HG02763 (cell line): ENCODE results near the gene SLC25A19.
"Not testable (repeated sequence)": the region's sequence is repeated elsewhere in the genome, so short reads cannot be mapped to it uniquely, and the experiment has no call there.

Experiments
- ATAC-seq: cut with Tn5 transposase; IDR thresholded peaks from one replicate; pipeline ENCODE4 v1.9.1; 2021; ENCODE audit warnings: mild to moderate bottlenecking, moderate library complexity; ENCODE audit not compliant: unreplicated experiment

The SLC25A19 gene

GRCh38 chr17:75301502-75302206 lies 12.4 kb upstream of the SLC25A19 start:
- no peak for ATAC-seq

- ATAC-seq = no peak
Measured at GRCh38 chr17:75301049-75301448, 11.8 kb upstream of the SLC25A19 start.

GRCh38 chr17:75300280-75300679 lies 11.0 kb upstream of the SLC25A19 start:
- ATAC-seq = no peak

DNA sequence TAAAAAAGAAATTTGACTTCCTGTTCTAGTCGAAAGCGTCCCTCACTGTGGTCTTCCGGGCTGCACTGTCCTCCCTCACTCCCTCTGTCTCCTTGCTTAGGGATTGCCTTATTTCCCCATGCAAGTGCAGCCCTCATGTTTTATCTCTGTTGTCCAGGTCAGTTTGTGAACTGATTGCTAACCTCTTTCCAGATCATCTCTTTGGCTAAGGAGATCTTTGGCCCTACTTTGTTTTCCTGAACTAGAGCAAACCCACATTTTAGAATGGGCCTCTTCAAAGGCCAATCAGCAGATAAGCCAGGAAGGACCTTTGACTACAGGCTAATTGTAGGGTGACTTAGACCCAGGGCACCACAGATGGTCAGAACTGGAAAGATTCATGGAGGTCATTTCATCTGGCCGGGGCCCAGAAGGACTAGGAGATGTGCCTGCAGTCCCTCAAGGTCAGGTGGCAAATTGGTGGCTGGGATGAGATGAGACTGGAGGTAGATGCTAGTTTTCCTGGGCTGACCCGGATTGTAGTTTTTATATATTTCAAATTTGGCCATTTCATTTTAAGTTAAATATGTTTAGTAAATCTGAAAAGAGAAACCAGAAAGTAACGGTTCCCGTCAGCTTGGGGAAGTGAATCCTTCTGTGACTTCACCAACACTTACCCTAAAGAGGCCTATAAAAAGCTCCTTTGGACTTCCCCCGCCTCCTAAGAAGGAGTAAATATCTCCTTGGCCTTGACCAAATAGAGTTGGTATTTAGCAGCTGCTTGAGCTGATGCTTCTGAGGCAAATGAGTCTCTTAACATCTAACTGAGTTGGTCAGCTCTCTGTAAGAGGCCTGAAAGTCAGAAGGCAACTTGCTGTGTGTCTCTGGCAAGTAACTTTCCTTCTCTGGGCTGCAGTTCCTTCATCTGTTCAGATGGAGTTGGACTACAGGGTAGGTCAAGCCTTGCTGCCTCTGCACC lies 6.2 kb upstream of the SLC25A19 start:
- ATAC-seq = peak; percentile 70

GRCh38 chr17:75292810-75293448 lies 3.7 kb upstream of the SLC25A19 start:
- not testable (repeated sequence) for ATAC-seq

- ATAC-seq = no peak
Measured at GRCh38 chr17:75289832-75290337, 652 bp upstream of the SLC25A19 start.

DNA sequence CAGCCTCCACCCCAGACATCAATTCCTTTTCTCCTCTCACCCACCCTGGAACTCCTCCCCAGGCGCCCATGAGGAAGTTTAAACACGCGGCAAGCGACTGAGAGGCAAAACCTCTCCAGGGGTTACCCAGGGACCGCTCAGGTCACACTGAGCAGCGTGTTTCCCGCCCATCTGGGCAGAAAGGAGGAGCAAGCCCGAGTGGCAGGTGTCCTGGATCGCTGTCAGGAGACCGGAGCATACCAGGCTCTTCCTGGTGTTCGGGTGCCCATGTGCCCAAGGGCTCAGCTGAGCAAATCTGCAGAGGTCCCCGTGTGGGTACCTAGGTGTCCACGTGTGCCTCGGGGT lies 491 bp downstream of the SLC25A19 start:
- peak; percentile 2 for ATAC-seq

DNA sequence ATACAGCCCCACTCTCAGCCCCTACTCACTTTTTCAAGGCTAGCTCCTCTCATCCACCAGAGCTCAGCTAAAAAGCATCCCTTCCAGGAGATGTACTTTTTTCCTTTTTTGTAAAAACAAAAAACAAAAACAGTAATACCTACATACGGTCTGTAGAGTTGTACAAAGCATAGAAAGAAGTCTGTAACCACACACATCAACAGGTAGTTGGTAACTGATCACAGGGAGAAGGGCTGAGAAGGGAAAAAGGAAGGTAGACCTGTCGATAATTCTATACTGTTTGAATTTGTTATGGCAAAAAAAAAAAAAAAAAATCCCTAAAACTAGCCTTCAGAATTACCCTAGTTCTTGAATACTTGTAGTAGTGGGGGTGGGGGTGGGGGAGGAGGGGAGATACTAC lies 874 bp downstream of the SLC25A19 start:
- no peak for ATAC-seq

DNA sequence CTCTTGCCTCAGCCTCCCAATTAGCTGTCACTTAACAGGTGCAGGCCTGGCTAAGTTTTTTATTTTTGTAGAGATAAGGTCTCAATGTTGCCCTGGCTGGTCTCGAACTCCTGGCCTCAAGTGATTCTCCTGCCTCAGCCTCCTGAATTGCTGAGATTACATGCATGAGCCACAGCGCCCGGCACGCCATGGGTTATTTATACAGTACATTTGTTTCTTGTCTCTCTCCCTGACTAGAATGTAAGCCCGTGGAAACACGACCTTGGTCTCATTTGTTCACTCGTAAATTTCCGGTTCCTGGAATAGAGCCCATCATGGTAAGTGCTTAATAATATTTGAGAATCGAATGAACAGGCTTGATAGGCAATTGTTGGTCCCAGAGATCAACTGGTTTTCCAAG lies 2.0 kb downstream of the SLC25A19 start:
- ATAC-seq = no peak

- ATAC-seq = no peak
Measured at GRCh38 chr17:75285123-75285522, 4.1 kb downstream of the SLC25A19 start.

DNA sequence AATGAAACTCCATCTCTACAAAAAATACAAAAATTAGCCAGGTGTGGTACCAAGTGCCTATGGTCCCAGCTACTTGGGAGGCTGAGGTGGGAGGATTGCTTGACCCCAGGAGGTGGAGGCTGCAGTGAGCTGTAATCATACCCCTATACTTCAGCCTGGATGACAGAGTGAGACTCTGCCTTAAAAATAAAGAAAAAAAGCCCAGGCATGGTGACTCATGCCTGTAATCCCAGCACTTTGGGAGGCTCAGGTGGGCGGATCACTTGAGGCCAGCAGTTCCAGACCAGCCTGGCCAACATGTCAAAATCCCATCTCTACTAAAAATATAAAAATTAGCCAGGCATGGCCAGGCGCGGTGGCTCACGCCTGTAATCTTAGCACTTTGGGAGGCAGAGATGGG lies 9.0 kb downstream of the SLC25A19 start:
- not testable (repeated sequence) for ATAC-seq

DNA sequence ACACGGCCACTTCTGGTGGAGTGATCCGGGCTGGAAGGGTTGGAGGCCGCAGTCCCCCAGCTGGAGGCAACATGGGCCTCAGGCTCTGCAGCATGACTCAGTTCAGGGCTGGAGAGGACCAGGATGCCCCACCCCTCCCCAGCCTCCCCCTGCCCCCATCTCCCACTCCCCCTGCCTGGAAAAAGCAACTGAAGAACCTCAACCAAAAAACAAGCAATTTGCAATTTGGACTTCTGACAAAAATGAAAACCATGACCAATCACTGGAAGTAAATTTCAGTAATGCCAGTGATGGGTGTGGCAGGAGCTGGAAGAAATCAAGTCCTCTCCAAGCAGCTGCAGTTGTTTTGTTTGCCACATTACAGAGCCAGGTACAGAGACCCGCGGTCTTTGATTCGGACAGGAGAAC lies 11.6 kb downstream of the SLC25A19 start:
- no peak for ATAC-seq

DNA sequence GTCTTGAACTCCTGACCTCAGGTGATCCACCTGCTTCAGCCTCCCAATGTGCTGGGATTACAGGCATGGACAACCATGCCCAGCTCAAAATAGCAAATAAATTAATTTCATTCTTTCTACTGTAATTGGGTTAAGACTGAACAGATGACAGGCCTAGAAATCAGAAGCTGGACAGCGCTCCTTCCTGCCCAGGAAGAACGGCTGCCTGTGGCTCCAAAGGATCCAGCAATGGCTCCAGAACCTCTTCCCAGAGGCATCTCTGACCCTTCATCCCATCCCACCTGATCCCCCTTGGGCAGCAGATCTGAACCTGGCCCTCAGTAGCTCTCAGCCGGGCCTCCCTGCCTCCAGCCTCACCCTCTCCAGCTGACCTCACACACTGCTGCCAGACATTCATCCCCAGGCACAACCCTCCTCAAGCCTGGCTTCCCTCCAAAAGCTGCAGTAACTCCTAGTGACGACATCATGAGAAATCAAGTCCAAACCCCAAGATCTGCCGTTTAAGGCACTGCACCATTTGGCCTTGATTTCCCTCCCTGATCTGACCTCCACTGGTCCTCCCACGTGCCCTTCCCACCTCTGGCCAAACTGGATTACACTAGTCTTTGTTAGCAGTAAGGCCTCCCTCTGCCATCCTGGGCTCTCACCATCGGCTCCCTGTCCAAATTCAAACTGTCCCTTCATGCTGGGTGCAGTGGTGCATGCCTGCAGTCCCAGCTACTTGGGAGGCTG lies 15.1 kb downstream of the SLC25A19 start:
- ATAC-seq = no peak

DNA sequence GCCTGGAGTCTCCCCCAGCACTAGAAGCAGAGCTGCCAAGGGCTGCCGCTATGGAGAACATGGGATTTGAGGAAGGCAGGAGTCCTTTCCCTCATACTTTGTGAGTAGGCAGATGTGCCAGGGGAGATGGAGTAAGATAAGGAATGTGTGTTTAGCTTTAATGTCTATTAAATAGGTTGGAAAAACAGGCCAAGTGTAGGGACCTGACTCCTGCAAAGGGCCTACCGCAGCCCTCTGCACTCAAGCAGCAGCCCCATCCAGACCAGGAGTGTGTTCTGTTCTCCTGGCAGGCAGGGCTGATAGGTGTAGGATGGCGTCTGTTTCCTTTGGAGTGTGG lies 16.4 kb downstream of the SLC25A19 start:
- no peak for ATAC-seq

DNA sequence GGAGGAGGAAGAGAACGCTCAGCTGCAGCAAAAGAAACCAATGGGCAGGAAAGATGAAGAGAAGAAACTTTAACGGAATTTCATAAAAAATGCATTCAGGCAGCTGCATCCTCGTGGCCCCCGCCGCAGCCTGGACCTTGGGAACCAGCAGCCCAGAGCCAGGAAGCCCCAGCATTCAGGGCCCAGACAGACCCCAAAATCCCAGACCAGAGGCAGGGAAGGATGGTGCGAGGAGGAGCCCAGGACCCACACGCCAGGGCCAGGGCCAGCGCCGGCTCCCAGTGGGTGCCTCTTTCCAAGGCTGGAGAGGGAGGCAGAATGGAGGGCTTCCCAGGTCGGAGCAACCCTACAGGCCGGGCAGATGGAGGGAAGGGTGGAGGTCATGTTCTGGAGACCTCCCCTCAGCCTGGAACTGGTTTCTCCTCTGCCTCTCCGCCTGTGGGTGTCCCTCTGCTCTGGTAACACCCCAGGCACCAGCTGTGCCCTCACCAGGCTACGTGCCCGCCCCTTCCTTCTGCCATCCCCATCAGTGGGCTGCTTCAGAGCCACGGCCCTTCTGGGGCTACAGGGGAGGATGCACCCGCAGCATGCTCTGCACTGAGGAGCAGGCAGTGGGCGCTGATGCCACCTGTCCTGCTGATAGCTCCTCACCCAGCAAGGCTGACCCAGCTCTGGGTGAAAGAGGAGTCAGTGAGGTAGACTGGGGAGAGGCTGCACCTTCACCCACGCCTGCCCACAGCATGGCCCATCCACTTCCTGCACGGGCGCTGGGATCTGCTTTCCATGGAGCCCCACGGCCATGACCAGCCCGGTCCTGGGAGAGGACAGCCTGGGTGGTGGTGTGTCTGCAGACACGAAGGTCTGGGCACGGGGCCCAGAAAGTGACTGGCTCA lies 17.0 kb downstream of the SLC25A19 start:
- ATAC-seq = no peak

DNA sequence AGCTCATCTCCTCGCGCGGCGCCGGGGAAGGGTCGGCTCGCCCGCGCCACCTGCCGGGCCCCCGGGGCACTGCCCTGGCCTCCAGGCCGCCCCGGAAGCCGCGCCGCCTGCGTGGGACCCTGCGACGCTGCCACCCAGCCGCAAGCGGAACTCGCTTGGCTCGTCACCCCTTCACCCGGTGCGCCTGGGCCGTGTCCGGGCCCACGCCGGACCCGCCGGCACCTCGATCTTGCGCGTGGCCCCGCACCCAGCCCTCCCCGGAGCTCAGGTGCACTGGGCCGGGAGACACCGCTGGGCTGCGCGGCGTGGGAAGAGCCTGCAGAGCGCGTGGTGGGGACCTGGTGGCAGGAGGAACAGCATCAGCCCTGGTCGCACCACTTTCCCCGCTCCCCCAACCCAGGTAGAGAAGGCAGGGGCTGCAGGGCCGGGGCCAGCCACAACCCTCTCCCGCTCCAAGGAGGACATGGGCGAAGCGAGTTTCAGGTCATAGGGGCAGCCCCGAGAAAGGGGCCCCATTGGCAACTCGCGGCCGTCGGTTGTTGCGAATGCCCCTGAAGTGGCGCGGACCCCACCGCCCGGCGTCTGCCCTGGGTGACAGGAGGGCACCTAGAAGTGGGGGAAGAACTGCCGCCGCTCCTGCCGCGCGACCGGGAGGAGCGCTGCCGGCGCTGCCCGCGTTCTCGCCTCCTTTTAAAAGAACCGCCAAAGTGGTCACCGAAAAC lies 17.8 kb downstream of the SLC25A19 start:
- peak; percentile 74 for ATAC-seq

GRCh38 chr17:75270966-75271232 lies 18.3 kb downstream of the SLC25A19 start, which contains the start of gene MIF4GD:
Gene MIF4GD (minus strand): TSS chr17:75271231. CDS start chr17:75270195, 1,036 bp downstream.
- peak; percentile 29 for ATAC-seq

DNA sequence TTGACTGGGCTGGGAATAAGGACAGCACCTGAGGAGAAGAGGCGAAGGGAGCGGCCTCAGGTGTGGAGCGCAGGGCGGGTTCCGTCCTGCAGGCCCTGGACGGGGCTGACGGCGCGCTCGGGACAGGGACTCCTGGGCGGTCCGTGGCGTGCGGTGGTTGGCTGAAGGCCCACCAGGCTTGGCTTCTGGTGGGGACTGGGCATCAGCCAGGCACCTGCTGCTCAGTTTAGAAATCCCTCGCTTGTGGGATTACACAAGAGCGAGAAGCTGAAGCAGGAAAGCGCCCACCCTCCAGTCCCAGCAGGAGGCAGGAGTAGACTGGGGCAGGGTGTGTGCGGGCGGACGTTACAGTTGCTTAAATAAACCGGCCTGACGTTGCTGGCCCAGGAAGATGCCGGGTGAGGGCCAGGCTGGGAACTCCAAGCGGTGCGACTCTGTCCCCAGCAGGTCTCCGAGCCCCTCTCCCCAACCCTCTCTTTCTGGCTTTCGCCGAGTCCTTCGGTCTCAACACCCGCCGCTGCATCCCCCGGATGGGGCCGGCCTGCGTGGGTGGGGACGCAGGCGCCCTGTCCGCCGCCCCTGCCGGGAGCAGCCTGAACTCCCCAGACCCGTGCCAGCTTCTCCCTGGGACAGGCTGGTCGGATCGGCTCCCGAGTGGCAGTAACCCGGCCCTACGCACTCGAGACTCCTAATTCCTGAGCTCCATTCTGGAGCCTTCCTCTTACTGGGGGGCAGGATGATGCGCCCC lies 18.8 kb downstream of the SLC25A19 start:
- peak; percentile 32 for ATAC-seq

- no peak for ATAC-seq
Measured at GRCh38 chr17:75269844-75270217, 19.4 kb downstream of the SLC25A19 start.
